Suprapubic skin (tissue), 4 donors: Measurements from ENCODE around the gene FAM20B.

Experiments used
- CTCF ChIP-seq, 2 donors: fragments of 200-600 bp in 1 of 2; fragments of 450-650 bp in 1 of 2; sonication (generic) in 1 of 2; IDR thresholded peaks; one replicate each; pipeline ENCODE4 v1.5.1; 2016 to 2019; ENCODE audit warnings: antibody characterized with exemption in 2 of 2, mild to moderate bottlenecking in 1 of 2, moderate library complexity in 1 of 2
- EP300 ChIP-seq: sonication (generic); formaldehyde crosslinking; IDR thresholded peaks from one replicate; pipeline ENCODE4 v1.6.1; 2017; ENCODE audit warnings: antibody characterized with exemption
- POLR2AphosphoS5 ChIP-seq, 3 donors: sonication (generic); formaldehyde crosslinking; IDR thresholded peaks; one replicate each; pipeline ENCODE4 v1.6.1; 2017; ENCODE audit warnings: antibody characterized with exemption in 3 of 3

- TF ChIP-seq EP300 (no peak), CTCF (IDR thresholded peaks at IDR 0.05) (peak; percentile 25 to 68), POLR2AphosphoS5 (IDR thresholded peaks at IDR 0.05) (no peak)
Observed at GRCh38 chr1:179121159-179121938, 95.7 kb downstream of the FAM20B start.
